HG02623 (cell line): Measurements from ENCODE around the gene PRKCA.

Source experiments
- ATAC-seq: cut with Tn5 transposase; IDR thresholded peaks from one replicate; pipeline ENCODE4 v1.9.1; 2021; ENCODE audit warnings: moderate library complexity; ENCODE audit not compliant: unreplicated experiment

Gene PRKCA

DNA sequence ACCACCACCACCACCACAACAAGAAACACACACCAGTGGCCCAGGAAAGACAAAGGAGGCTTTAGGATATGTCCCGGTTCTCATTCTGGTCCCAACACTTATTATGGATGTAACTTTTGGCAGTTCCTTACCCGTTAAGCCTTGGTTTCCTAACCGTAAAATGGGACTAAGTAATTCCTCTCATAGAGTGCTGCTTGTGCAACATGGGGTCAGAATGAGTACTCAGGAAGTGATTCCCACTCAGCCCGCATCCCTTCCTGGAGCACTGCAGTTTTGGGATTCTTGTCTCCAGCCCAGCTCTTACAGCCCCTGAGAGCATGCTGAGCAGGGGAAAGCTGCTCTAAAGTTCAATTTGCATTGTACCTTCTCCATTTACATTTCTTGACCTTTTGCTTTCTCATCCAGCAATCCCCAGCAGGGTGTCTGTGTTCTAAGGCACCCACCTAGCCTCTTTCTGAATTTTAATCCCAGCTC, 262.6 kb downstream of the PRKCA start:
- ATAC-seq, result no peak

DNA sequence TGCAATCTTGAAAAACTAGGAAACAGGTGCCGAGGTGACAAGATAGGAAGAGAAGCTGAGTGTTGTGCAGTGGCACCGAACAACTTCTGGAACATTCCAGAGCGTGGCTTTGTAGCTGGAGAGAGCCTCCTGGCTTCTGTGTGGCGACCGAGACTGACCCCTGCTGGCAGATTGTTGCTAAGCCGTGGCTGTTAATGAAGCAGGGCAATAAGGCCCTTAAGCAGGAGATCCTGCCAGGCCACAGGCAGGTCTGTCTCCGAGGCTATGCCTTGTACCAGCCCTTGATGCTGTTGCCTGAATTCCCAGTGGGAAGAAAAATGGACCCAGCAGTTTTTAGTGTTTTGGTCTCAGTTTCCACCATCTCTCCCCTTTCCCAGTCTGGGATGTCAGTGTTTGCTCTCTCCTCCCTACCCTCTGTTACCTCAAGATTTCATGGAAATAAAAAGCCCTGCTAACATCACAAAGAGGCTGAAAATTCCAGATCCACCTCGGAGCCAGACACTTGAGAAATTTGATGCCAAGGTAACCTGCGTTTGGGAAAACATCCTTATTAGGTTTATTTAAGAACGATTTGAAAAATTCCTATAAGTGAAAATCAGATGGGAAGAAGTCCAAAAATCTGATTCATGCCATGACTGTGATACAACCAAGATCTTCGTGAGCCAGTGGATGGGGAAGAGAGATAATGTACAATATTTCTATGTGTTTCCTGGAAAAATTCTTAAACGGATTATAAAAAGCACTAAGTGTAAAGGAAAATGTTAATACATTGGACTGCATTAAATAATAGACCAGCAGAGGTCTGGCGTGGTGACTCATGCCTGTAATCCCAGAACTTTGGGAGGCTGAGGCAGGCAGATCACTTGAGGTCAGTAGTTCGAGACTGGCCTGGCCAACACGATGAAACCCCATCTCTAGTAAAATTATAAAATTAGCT, 265.1 kb downstream of the PRKCA start:
- no peak for ATAC-seq

DNA sequence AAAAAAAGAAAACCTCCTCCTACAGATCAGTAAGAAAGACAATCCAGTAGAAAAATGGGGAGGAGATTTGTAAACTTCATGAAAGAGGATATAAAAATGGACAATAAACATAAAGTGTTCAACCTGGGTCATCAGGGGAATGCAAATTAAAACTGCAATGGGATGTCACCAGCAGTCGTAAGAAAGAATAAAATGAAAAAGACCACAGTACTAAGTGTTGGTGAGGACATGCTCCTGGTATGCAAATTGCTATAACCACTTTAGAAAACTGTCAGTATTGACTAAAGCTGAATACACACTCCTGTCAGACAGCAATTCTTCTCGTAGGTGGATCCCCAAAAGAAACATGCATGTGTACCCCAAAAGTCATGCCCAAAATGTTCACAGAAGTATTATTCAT, 267.2 kb downstream of the PRKCA start:
- no peak for ATAC-seq

DNA sequence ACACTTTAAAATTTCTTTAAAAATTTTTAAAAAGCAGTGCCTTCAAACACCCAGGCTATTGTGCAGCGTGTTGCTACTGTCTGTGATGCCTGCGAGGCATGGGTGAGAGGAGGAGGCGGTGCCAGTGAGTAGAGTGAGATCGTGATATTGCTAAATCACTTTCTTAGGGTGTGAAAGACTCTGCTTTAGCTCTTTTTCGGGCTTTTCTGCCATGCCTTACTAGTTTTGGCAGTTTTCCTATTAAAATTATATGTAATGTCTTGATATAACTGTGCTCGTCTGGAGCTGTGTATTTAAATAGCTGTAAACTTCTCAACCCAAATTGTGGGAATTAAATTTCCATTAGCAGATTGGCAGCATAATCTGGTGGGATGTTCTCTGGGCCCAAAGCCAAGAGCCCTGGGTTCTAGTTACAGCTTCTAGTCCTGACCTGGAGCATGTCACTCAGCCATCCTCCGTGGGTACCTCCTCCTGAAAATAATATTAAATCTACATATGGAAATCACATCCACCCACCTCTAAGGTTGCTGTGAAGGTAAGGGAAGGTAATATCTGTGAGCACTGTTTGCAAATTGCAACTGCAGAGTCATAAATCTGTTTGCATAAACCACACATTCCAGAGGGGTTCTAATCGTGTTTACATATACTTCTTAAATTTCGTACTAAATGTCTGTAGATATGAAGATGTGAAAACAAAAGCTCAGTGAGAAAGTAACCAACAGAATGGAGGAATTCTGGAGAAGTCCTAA, 268.2 kb downstream of the PRKCA start:
- ATAC-seq, result no peak

DNA sequence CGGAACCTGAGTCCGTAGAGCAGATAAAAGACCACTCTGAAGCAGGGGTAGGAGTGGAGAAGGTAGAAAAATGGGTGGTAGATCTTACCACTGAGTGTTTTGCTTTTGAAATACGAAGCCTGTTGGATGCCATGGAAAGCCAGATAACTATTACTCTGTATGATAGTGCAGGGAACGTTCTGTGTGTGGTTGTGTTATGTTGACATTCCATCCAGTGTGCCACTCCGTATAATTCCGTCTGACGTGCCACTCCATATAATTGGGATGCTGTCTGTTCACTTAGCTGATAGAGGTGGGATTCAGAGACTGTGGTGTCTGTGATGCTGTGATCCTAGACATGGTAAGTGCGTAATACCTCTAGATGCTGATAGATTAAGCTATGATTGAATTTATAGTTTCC, 269.3 kb downstream of the PRKCA start:
- ATAC-seq, result no peak

DNA sequence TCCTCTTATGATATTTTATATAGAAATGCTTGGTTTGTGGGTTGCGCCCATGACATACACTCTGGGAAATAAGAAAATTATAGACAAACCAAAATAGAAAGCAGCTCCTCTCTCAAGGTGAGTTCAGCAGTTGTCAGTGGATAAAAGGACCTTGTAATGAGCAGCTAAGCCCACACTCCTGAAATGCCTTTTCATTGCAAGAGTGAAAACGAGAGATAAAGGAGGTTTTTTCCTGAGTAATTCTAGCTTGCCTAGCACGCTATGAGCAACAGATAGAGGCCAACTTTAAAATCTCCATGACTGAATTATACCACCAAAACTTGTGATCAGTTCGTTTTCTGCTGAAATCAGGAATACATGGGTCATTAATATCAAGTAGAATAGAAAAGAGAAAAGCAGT, 270.7 kb downstream of the PRKCA start:
- no peak for ATAC-seq

DNA sequence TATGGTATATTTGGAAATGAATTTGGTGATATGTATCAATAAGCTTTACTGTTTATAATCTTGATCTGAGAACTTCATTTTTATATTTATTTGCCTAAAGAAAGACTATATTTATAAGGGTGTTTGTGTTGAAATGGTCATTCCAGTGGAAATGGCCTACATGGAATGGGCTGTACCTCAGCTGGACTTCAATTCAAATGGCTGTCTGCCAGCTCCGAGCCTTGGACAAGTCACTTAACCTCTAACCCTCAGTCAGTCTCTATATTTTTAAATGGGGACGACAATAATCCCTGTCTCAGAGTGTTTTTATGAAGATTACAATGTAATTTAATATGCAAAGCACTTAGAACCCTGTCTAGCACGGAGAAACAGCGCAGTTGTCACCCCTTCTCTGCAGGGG, 271.7 kb downstream of the PRKCA start:
- ATAC-seq, result no peak

DNA sequence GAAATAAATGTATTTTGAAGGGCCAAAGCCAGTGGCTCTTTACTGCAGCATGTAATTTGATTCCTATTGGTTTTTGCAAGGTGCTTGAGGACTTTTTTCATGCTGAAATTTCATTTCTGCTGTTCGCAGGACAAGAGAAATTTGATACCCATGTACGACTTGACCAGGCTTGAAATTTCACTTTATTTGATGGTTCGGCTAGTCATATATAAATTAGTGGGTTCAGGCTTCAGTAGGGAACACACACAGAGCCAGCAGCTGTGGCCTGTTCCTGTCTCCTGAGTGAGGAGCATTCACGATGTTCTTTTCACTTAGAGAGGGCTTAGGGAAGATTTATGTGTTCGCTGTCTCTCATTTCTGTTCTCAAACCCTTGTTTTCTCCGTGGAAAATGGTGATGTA, 274.1 kb downstream of the PRKCA start:
- no peak for ATAC-seq

DNA sequence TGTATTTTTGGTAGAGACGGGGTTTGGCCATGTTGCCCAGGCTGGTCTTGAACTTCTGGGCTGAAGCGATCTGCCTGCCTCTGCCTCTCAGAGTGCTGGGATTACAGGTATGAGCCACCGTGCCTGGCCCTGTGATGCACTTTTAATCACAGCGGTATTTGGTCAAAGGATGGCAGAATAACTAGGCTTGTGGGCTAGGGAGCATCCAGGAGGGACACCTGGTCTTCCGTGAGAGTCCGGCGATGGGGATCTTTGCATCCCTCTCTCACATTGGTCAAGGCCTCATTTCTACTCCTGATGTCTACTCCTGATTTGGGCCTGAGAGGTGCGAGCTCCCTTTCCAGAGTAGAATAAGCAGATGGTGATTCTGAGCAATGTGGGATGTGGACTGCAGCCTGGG, 274.6 kb downstream of the PRKCA start:
- no peak for ATAC-seq

DNA sequence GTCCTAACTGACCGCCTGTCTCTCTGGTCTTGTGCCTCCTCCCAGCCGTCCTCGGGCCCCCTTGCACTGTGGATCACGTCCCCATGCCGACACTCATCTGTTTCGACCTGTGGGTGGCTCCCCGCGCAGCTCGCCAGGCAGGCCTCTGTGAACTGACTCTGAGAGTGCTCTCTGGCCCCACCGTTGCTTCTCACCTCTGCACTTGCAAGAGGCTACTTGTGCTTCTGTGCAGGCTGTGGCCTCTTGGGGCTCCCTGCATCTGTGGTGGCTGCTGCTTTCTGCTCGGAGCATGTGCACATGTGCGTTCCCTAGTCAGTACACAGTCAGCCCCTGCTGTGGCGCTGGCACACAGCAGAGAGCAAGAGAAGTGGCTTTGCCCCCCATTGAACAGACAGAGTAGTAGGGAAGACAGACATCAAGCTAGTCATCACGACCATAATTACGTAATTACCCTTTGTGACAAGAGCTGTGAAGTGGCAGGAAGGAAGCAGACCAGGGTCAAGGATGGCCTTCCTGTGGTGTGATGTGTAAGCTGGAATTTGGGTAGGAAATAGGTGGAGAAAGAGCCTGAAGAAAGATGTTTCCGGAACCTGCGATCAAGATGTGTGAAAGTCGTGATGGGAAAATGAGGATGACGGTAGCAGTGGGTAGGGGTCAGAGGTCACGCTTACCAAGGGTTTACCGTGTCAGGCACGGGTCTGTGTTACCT, 276.5 kb downstream of the PRKCA start:
- ATAC-seq, result no peak

DNA sequence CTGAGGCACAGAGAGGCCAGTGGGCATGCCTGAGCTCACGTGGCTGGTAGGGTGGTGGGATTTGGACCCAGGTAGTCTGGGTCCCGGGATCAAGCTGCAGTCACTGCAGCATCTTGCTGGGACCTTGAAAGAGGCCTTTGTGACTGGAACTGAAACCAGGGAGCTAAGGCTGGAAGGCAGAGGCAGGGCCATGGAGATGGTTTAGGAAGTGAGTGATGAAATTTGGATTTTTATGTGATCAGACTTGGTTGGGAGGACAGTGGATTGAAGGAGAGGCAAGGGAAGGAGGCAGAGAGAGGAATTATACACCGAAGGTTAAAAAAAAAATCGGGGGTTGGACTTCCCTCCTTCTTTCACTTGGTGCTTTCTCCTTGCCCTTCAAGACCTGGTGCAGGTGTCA, 277.1 kb downstream of the PRKCA start:
- ATAC-seq, result no peak

DNA sequence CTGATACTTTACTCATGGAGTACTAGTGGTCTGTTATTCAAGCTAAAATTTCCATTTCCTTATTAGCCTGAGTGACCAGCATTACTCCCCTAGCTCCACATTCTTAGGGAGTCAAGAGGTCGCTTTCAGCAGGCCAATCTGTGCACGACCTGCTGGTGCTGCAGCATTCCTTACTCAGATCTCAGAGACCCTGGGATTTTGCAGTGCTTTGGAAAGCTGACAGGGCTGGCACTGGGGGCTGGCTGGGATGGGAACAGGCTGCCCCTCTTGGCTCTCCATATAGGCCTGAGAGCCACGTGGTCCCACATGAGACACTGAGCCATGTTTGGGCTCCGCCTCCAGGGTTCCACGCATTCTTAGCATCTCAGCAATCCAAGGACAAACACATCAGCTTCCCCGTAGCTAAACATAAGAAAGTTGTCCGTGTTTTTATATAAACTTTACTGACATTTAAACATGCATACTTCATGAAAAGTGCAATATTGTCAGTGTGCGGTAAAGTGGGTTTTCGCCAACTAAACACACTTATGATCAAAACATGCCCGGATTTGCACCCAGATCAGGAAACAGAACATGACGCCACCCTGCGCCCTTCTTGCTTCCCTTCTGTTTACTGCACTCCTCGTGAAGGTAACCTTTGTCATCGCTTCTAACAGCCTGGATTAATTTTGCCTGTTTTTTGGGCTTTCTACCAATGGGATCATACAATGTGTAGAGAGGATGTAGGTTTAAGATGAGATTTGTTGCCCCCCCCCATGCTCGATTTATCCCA, 278.0 kb downstream of the PRKCA start:
- no peak for ATAC-seq

DNA sequence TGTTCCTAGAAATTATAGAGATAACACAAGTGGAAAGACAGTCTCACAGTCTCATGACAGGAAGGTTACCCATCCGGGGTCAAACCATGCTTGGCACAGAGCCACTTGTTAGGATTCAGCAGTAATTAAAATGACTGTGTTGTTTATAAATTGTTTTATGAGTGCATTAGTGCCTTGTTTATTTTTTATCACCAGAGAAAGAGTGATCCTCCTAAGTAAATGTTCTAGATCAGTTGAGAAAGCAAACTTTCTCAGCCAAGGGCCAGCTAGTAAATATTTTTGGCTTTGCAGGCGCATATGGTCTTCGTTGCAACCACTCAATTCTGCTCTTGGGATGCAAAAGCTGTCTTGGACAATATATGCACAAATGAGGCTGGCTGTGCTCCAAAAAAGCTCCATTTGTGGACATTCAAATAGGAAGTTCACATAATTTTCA, 278.6 kb downstream of the PRKCA start:
- no peak for ATAC-seq

DNA sequence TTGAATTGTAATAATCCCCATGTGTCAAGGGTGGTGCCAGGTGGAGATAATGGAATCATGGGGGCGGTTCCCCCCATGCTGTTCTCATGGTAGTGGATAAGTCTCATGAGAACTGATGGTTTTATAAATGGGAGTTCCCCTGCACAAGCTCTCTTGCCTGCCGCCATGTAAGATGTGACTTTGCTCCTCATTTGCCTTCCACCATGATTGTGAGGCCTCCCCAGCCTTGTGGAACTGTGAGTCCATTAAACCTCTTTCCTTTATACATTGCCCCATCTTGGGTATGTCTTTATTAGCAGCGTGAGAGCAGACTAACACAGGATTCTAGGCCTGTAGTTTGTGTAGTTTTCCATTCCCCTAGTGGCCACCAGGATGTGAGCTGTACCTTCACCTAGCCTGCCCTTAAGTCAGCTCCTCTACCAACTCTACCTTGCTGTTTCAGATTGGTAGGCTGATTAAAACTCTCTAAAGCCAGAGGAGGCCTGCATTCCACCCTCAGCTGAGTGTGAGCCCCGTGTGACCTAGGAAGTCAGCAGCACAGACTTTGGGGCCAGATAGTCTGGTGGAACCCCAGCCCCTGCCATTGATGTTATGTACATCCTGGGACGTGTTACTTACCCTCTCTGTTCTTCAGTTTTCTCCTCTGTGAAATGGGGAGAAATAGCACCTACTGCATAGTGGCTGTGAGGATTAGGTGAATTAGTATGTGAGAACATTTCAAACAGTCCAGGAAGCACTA, 280.1 kb downstream of the PRKCA start:
- ATAC-seq, result no peak

DNA sequence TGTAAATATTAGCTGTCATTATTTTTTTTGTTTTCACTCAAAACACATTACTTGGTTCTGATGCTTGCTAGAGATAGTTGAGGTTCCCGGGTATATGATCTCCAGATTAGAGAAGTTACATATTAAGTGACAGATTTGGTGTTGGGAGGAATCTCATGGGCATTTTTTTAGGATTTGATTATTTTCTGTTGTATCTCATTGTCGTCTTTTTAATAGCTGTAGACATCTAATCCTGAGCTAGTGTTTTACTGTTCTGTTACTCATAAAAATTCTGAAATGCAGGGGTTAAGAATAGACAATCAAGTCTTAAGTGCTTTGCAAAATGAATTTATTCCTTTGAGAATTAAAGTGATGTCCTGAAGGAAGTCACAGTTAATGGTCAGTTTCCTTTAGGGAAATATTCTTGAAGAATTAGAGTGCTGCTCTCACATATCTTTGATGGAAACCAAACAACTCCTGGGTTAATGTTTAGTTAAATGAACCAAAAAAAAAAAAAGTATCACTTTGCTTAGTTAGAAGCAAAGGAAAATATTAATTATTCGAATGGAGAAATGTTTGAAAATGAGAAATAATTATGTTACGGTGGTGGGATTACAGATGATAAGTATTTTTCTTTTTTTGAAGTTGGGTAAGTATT, 280.8 kb downstream of the PRKCA start:
- no peak for ATAC-seq

DNA sequence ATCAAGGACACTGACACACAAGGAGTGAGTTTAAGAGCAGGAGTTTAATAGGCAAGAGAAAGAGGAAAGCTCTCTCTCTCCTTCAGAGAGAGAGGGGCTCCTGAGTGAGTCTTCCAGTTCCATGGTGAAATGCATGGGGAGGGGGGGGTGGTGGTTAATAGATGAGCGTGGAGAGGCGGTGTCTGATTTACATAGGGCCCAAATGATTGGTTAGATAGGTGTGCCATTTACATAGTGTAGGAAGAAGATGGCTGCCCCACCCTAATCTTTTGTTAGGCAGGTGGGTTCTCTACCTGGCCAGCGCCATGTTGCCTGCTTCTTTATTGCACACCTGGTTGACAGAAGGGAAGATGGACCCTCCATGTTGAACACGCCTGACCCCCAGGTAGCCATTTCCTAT, 282.5 kb downstream of the PRKCA start:
- ATAC-seq, result no peak

DNA sequence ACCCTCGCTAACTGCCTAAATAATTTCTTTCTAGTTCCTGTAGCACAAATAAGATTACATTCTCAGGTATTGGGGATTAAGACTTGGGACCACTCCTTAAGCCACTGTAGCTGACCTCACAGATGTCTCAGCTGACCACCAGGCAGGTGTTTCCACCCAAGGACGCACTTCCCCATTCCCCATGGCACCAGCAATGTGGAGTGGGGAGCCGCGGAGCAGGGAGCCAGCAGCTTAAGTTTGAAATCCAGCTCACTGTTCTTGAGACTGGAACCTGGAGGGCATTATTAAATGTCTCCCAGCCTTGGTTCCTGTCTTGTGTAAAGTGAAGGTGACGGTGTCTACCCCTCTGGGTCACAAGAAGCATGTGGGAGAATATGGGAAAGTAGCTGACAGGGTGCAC, 283.1 kb downstream of the PRKCA start:
- ATAC-seq, result no peak

DNA sequence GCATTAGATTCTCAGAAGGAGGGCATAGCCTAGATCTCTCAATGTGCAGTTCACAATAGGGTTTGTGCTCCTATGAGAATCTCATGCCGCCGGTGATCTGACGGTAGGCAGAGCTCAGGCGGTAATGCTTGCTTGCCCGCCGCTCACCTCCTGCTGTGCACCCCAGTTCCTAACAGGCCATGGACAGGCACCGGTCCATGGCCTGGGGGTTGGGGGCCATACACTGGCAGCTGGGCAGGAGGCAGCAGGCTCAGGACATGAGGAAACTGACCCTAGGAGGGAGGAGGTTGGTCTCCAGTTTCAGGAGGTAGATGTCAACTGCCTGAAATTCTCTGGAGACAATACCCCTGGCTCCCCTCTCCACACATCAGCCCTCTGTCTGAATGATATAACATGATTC, 287.5 kb downstream of the PRKCA start:
- ATAC-seq, result no peak

DNA sequence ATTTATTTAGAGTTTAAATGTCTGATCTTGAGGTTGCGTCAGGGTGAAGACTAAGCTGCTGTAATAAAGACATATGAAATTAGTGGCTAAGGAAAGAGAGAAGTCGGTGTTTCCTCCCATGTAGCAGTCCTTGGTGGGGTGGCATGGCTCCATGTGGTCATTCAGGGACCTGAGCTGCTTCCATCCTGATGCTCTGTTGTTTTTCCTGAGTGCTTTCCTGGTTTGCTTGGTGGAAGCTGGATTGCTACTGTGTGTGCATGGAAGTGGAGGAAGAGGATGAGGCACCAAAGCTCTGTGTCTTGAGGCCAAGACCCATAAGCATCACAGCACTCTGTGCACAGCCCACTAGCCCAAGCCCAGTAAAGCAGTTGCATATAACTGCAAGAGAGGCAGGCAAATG, 290.7 kb downstream of the PRKCA start:
- no peak for ATAC-seq

DNA sequence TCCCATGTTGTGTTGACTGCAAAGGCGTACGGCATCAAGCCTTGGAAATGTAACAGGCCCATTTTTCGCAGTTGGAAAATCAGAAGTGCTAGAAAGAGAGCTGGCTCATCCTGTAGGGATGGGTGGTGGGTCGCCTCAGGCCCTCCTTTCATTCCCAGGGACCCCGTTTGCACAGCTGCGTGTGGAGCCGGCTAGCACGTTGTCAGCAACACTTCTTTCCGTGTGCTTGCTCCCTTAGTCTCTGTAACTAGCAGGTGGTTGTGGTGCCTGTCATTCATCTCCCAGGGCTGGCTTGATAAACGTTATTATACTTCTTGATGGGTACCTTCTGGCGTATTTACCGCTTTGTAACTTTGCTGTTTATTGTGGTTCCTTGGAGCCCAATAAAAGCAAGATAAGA, 293.5 kb downstream of the PRKCA start:
- ATAC-seq, result no peak
